IMR-90 (cell line): ENCODE measurements around the gene AKAP8L. TPM values are rescaled to one million over a fixed set of nuclear protein-coding genes. Genes with fewer than 3 reads are reported as not detected.
A peak's percentile ranks its signal among the peaks of the same experiment; 100 is the strongest.

Experiments used
- ATAC-seq: fragments of 200-7000 bp; cut with Tn5 transposase; 2 replicates; pipeline ENCODE4 v1.9.1; 2020; ENCODE audit warnings: low read depth, mild to moderate bottlenecking, moderate library complexity
- BruUV-seq: library from RNA; stranded (reverse); fragments of 400-500 nt; replicated peaks from 2 replicates; lab custom pipeline; 2021; lab: Mats Ljungman, UMichigan
- CTCF ChIA-PET: fragments of 300-600 bp; formaldehyde crosslinking; extraction: SDS; loops from one replicate; lab custom pipeline; 2021; ENCODE audit warnings: antibody characterized with exemption; lab: Yijun Ruan, JAX
- POLR2A ChIA-PET: fragments of 300-600 bp; sonication (Branson Sonifier 250); formaldehyde crosslinking; loops from one replicate; lab custom pipeline; 2022; ENCODE audit warnings: antibody characterized with exemption; ENCODE audit not compliant: unreplicated experiment; lab: Charles Lee
- DNase-seq: peaks from one replicate; pipeline ENCODE4 v3.0.0; 2013
- H2AFZ ChIP-seq: replicated peaks from 2 replicates; pipeline ENCODE3; 2013; ENCODE audit warnings: low read length, mild to moderate bottlenecking; ENCODE audit not compliant: poor library complexity
- H2AK5ac ChIP-seq: 2 replicates; pipeline ENCODE4 v1.6.1; 2013; ENCODE audit warnings: low read depth, low read length, inconsistent platforms
- H2AK9ac ChIP-seq: replicated peaks from 2 replicates; pipeline ENCODE3; 2013; ENCODE audit warnings: mild to moderate bottlenecking, low read depth, low read length, moderate library complexity; ENCODE audit not compliant: poor library complexity
- H2BK120ac ChIP-seq: 2 replicates; pipeline ENCODE4 v1.6.1; 2013; ENCODE audit warnings: low read depth, low read length, inconsistent platforms
- H2BK15ac ChIP-seq: 3 replicates; pipeline ENCODE4 v1.6.1; 2013; ENCODE audit warnings: low read depth, low read length, inconsistent platforms
- H2BK20ac ChIP-seq: 2 replicates; pipeline ENCODE4 v1.6.1; 2013; ENCODE audit warnings: low read depth, mild to moderate bottlenecking, inconsistent platforms, low read length, moderate library complexity
- H2BK5ac ChIP-seq: 2 replicates; pipeline ENCODE4 v1.6.1; 2013; ENCODE audit warnings: mild to moderate bottlenecking, low read depth, low read length, inconsistent platforms; ENCODE audit not compliant: poor library complexity, severe bottlenecking
- H3K14ac ChIP-seq: replicated peaks from 2 replicates; pipeline ENCODE4 v1.6.1; 2013; ENCODE audit warnings: low read depth, low read length, inconsistent platforms
- H3K18ac ChIP-seq: 2 replicates; pipeline ENCODE4 v1.6.1; 2013; ENCODE audit warnings: low read depth, low read length, control low read depth
- H3K23ac ChIP-seq: 2 replicates; pipeline ENCODE4 v1.6.1; 2013; ENCODE audit warnings: low read depth, low read length, inconsistent platforms
- H3K27ac ChIP-seq: 2 replicates; pipeline ENCODE4 v1.5.1; 2013; ENCODE audit warnings: mild to moderate bottlenecking, control low read depth, low read length; ENCODE audit not compliant: insufficient read depth
- H3K27me3 ChIP-seq: 2 replicates; pipeline ENCODE4 v1.6.1; 2013; ENCODE audit warnings: low read length; ENCODE audit not compliant: control insufficient read depth, insufficient read depth
- H3K36me3 ChIP-seq: 2 replicates; pipeline ENCODE4 v1.6.1; 2013; ENCODE audit warnings: low read length, mixed read lengths; ENCODE audit not compliant: control insufficient read depth, insufficient read depth
- H3K4ac ChIP-seq: 2 replicates; pipeline ENCODE4 v1.6.1; 2013; ENCODE audit warnings: low read depth, low read length, inconsistent platforms
- H3K4me1 ChIP-seq: 2 replicates; pipeline ENCODE4 v1.6.1; 2013; ENCODE audit warnings: low read length, mixed read lengths; ENCODE audit not compliant: control insufficient read depth, insufficient read depth
- H3K4me2 ChIP-seq: 2 replicates; pipeline ENCODE4 v1.6.1; 2013; ENCODE audit warnings: low read depth, mild to moderate bottlenecking, control low read depth, low read length, moderate library complexity
- H3K4me3 ChIP-seq: 2 replicates; pipeline ENCODE4 v1.5.1; 2013; ENCODE audit warnings: low read depth, mild to moderate bottlenecking, control low read depth, low read length, moderate library complexity; ENCODE audit not compliant: insufficient read depth
- H3K56ac ChIP-seq: 2 replicates; pipeline ENCODE4 v1.6.1; 2013; ENCODE audit warnings: low read length, inconsistent platforms; ENCODE audit not compliant: insufficient read depth; ENCODE audit errors: extremely low read depth
- H3K79me1 ChIP-seq, 2 experiments: 2 replicates each; pipeline ENCODE4 v1.6.1; 2013; ENCODE audit warnings: low read length in 2 of 2, inconsistent platforms in 1 of 2, low read depth in 1 of 2
- H3K9ac ChIP-seq: 2 replicates; pipeline ENCODE4 v1.6.1; 2013; ENCODE audit warnings: low read depth, low read length, control low read depth
- H3K9me1 ChIP-seq: 2 replicates; pipeline ENCODE4 v1.6.1; 2013; ENCODE audit warnings: low read length, inconsistent platforms; ENCODE audit not compliant: insufficient read depth
- H3K9me3 ChIP-seq: 2 replicates; pipeline ENCODE4 v1.6.1; 2013; ENCODE audit warnings: low read length; ENCODE audit not compliant: control insufficient read depth, insufficient read depth
- H4K20me1 ChIP-seq: 2 replicates; pipeline ENCODE4 v1.6.1; 2013; ENCODE audit warnings: low read length, inconsistent platforms; ENCODE audit not compliant: insufficient read depth
- H4K5ac ChIP-seq: 2 replicates; pipeline ENCODE4 v1.6.1; 2013; ENCODE audit warnings: mild to moderate bottlenecking, low read depth, low read length, control low read depth
- H4K8ac ChIP-seq, 2 experiments: 2 replicates each; pipeline ENCODE4 v1.6.1; 2013; ENCODE audit warnings: low read depth in 2 of 2, low read length in 2 of 2, control low read depth in 1 of 2, inconsistent platforms in 1 of 2
- H4K91ac ChIP-seq: 2 replicates; pipeline ENCODE4 v1.6.1; 2013; ENCODE audit warnings: low read depth, low read length, inconsistent platforms; ENCODE audit not compliant: insufficient read depth
- FOS ChIP-seq: fragments of 150-350 bp; IDR thresholded peaks from 2 replicates; pipeline ENCODE4 v1.6.1; 2016; ENCODE audit warnings: low read depth, low read length
- MAZ ChIP-seq: IDR thresholded peaks from 2 replicates; pipeline ENCODE4 v1.6.1; 2012; ENCODE audit warnings: low read depth, mild to moderate bottlenecking, low read length, improper control_type of control experiment, moderate library complexity, borderline replicate concordance
- POLR2A ChIP-seq: IDR thresholded peaks from 2 replicates; pipeline ENCODE4 v1.6.1; 2012; ENCODE audit warnings: mild to moderate bottlenecking, low read depth, low read length
- RAD21 ChIP-seq: IDR thresholded peaks from 2 replicates; pipeline ENCODE4 v1.6.1; 2012; ENCODE audit warnings: low read length, improper control_type of control experiment
- SMC3 ChIP-seq: fragments of 150-350 bp; IDR thresholded peaks from 2 replicates; pipeline ENCODE4 v1.6.1; 2016; ENCODE audit warnings: low read depth, mild to moderate bottlenecking, antibody characterized with exemption, low read length, moderate library complexity
- WGBS, 2 experiments: methylation state at CpG; one replicate each; pipeline versions ENCODE4 v1.1.5 to v1.1.7; 2013; ENCODE audit warnings: missing lambda C conversion rate in 2 of 2; ENCODE audit not compliant: insufficient read length in 1 of 2; ENCODE audit errors: extremely low coverage in 2 of 2; 5-methylcytosine and 5-hydroxymethylcytosine counted together
- dilution Hi-C: fragments of 300-500 bp; cut with HindIII; formaldehyde crosslinking; loops from one replicate; pipeline ENCODE4 v1.14.3; 2018; ENCODE audit warnings: low sequenced_read_pairs; ENCODE audit not compliant: unreplicated experiment
- in situ Hi-C: fragments of 300-500 bp; cut with MboI; formaldehyde crosslinking; loops from 3 replicates; pipeline ENCODE4 v1.14.3; 2019; ENCODE audit warnings: low sequenced_read_pairs, inconsistent platforms, mixed read lengths
- intact Hi-C: fragments of 100-400 bp; cut with micrococcal nuclease; formaldehyde crosslinking; loops from 2 replicates; pipeline ENCODE4 v1.10.0; 2022
- polyA plus RNA-seq, 3 experiments: library from polyadenylated mRNA; depleted of rRNA; stranded (reverse); fragments of >200 nt; gene quantifications; 2 replicates each; pipeline ENCODE4 v1.2.3, GENCODE V29; 2012; ENCODE audit warnings: low replicate concordance in 1 of 3
- total RNA-seq: library from RNA; depleted of rRNA; stranded (reverse); fragments of >200 nt; gene quantifications from 2 replicates; pipeline ENCODE4 v1.2.3, GENCODE V29; 2012
- TF ChIP-seq, protein P1 (sequence below): fragments of 150-350 bp; IDR thresholded peaks from 2 replicates; pipeline ENCODE4 v1.6.1; 2017; ENCODE audit warnings: mild to moderate bottlenecking, antibody characterized with exemption, low read length, low read depth

AKAP8L gene
- total and polyA plus RNA-seq, 2 of the 4 experiments (the other 2 are of a cell fraction), result 43.1 to 44.6 TPM

DNA sequence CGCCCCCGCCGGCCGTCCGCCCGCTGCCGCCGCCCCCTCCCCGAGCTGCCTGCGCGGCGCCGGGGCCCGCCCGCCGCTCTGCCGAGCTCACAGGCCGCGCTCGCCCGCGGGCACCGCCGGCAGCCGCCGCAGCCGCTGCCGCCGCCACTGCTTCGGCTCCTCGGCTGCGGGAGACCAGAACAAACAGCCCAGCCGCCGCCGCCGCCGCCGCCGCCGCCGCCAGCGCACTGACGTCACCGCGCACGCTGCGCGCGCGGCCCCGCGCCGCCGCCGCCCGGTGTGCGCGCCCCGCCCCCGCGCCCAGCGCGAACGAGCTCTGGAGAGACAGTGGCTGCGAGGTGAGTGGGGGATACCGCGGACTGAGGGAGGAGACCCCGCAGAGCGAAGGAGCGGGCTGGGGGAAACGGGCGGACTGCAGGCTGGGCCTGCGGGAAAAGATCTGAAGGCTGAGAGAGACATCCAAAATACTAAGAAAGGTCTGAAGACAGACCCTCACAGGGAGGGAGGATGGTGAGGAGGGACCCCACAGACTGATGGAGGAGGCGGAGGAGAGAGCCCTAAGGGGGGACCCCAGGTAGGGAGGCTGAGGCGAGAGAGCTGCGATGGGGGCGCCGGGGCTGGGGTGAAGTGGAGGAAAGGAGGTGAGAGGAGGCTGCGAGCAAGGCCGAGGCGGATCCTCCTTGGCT, 86.3 kb downstream of the AKAP8L start, which contains the start of gene BRD4:
BRD4 (minus strand) TSS at position 229 of the 686 bp plus-strand sequence. CDS start 59,440 bp downstream, outside the sequence.
- in situ Hi-C loops (no loop called here), dilution Hi-C loops (no loop called here), intact Hi-C loops (no loop called here)
- ATAC-seq, result peak; percentile 76
- Histone ChIP-seq H3K79me1 (peaks cover 9 to 37% of the 10 kb centered on the region in 2 experiments), H4K20me1 (peaks cover 43% of the 10 kb centered on the region), H4K91ac (peak within 1 kb of the TSS; percentile 90), H2BK120ac (peak within 1 kb of the TSS; percentile 87), H3K27me3 (no peaks in the 10 kb centered on the region), H3K36me3 (no peaks in the 10 kb centered on the region), H2AK5ac (peak within 1 kb of the TSS; percentile 86), H3K4ac (peak within 1 kb of the TSS; percentile 92), H4K5ac (peak within 1 kb of the TSS; percentile 91), H3K18ac (peak within 1 kb of the TSS; percentile 34; the same call in 1 of the 2 replicates), H3K14ac (peak within 1 kb of the TSS; percentile 99), H3K4me1 (peaks cover 14% of the 10 kb centered on the region), H3K4me3 (peak within 1 kb of the TSS; percentile 80), H3K9me1 (peaks cover 10% of the 10 kb centered on the region), H3K27ac (peak within 1 kb of the TSS; percentile 96), H4K8ac (peak within 1 kb of the TSS; percentile 89 to 97), H3K9ac (peak within 1 kb of the TSS; percentile 93), H3K9me3 (no peaks in the 10 kb centered on the region), H3K4me2 (peak within 1 kb of the TSS; percentile 92), H2AK9ac (peak within 1 kb of the TSS; percentile 98), H2BK15ac (peak within 1 kb of the TSS; percentile 8; the same call in 2 of the 3 replicates), H2AFZ (peak within 1 kb of the TSS; percentile 97), H3K56ac (peak within 1 kb of the TSS; percentile 65), H2BK20ac (peak within 1 kb of the TSS; percentile 69), H2BK5ac (peak within 1 kb of the TSS; percentile 93), H3K23ac (peak within 1 kb of the TSS; percentile 89)
- POLR2A ChIA-PET, result no interaction called here
- DNase-seq, result peak; percentile 42
- no TSS peak for BruUV-seq
- 0% methylated on average over 35 of the region's 81 CpGs; no CpG with 5 or more reads in 1 of the 2 experiments for WGBS, 2 experiments
- CTCF ChIA-PET, result no interaction called here
- peak; percentile 57; the same call in 1 of the 2 replicates for TF ChIP-seq MAZ
- TF ChIP-seq SMC3, result no peak
- TF ChIP-seq FOS, result no peak
- TF ChIP-seq POLR2A, result 0 out of 2 replicates have a peak, but pooled peaks have one; percentile 2
- no peak for TF ChIP-seq RAD21
- TF ChIP-seq, protein P1, sequence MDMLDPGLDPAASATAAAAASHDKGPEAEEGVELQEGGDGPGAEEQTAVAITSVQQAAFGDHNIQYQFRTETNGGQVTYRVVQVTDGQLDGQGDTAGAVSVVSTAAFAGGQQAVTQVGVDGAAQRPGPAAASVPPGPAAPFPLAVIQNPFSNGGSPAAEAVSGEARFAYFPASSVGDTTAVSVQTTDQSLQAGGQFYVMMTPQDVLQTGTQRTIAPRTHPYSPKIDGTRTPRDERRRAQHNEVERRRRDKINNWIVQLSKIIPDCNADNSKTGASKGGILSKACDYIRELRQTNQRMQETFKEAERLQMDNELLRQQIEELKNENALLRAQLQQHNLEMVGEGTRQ, result no peak
